ENCODE results near the gene VPS45.

Gene VPS45

DNA sequence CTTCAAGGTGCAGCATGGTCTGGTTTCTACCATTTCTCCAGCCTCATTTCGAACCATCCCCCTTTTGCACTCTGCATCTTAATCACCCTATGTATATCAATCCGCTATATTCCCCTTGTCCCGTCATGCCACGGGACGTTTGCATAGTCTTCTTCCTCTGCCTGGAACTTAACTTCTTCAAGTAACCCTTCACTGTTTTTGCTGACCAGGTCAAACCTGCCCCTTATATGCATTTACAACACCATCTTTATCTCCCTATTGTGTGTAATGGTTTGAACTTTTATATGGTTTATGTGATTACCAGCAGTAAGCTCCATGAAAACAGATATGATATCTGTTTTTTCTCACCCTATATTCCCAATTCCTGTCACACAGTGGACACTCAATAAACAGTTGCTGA is 2.3 kb downstream of the VPS45 start:
- no peak for FAIRE-seq

DNA sequence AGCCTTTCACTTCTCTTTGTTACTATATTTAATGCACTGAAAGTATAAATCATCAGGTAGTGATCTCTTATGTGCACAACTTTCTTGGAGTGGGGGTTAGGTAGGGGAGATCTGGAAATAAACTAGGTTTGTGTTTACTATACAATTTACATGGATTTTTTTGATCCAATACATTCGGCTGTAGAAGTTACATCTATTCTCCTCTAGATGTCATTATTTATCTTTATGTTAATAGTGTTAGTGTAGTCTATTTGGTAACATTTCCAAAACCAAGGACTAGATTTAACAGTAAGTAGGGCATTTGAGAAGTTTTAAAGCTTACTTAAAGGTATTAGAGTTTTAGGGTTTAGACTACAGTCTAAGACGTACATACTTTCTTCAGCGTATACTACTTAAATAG is 5.4 kb downstream of the VPS45 start:
- FAIRE-seq (no peak), DNase-seq (ENCODE audit: insufficient read length, low spot score) (no peak)
- TF ChIP-seq POU2F2 (IDR thresholded peaks at IDR 0.05; ENCODE audit: low read depth, low read length), result no peak
- TF ChIP-seq SPI1 (IDR thresholded peaks at IDR 0.05; ENCODE audit: low read depth, low read length), result no peak
- no peak for TF ChIP-seq POLR2AphosphoS5 (IDR thresholded peaks at IDR 0.05; ENCODE audit: low read depth, low read length)
- no peak for TF ChIP-seq PAX5 (IDR thresholded peaks at IDR 0.05; ENCODE audit: insufficient read depth, low read length, severe bottlenecking)
- TF ChIP-seq POLR2A (IDR thresholded peaks at IDR 0.05; ENCODE audit: low read depth, low read length), result no peak
- no peak for TF ChIP-seq TAF1 (IDR thresholded peaks at IDR 0.05; ENCODE audit: low read depth, low read length)

More for the DNA sequence above, 2.3 kb downstream of the VPS45 start:
- DNase-seq (ENCODE audit: insufficient read length, low spot score), result no peak
- TF ChIP-seq SPI1 (IDR thresholded peaks at IDR 0.05; ENCODE audit: low read depth, low read length) (no peak), TAF1 (IDR thresholded peaks at IDR 0.05; ENCODE audit: low read depth, low read length) (no peak), PAX5 (IDR thresholded peaks at IDR 0.05; ENCODE audit: insufficient read depth, low read length, severe bottlenecking) (no peak), POLR2A (IDR thresholded peaks at IDR 0.05; ENCODE audit: low read depth, low read length) (no peak), POLR2AphosphoS5 (IDR thresholded peaks at IDR 0.05; ENCODE audit: low read depth, low read length) (no peak)

DNA sequence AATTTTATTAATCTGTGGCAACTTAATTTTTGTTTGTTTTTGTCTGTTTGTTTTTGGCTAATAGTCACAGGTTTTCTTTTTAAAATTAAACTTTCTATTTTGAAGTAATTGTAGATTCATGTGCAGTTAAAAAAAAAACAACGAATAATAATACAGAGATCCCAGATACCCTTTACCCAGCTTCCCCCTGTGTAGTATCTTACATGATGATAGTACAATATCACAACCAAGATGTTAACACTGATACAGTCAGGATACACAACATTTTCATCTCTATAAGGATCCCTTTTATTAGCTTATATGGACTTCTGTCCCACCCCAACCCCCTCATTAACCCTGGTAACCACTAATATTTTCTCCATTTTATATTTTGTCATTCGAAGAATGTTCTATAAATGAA is 5.9 kb downstream of the VPS45 start:
- no peak for DNase-seq (ENCODE audit: insufficient read length, low spot score)
- no peak for TF ChIP-seq POU2F2 (IDR thresholded peaks at IDR 0.05; ENCODE audit: low read depth, low read length)
- no peak for TF ChIP-seq TAF1 (IDR thresholded peaks at IDR 0.05; ENCODE audit: low read depth, low read length)
- TF ChIP-seq POLR2AphosphoS5 (IDR thresholded peaks at IDR 0.05; ENCODE audit: low read depth, low read length), result no peak
- no peak for TF ChIP-seq PAX5 (IDR thresholded peaks at IDR 0.05; ENCODE audit: insufficient read depth, low read length, severe bottlenecking)
- TF ChIP-seq SPI1 (IDR thresholded peaks at IDR 0.05; ENCODE audit: low read depth, low read length), result no peak
- no peak for TF ChIP-seq POLR2A (IDR thresholded peaks at IDR 0.05; ENCODE audit: low read depth, low read length)
- no peak for FAIRE-seq

DNA sequence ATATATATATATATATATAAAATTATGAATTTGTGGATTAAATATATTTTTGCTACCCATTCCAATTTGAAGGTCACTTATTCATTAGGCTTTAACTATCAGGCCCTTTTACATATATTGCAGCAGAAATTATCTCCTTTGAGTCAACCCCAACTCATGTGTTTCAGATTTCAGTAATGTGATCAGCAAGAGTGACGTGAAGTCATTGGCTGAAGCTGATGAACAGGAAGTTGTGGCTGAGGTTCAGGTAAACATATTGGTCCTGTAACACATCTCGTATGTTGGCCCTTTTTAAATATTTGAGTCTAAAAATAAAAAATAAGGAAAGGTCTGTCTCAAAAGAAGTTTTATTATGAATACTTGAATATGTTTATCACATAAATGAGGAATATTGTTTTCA is 8.5 kb downstream of the VPS45 start:
- FAIRE-seq (no peak), DNase-seq (ENCODE audit: insufficient read length, low spot score) (no peak)

DNA sequence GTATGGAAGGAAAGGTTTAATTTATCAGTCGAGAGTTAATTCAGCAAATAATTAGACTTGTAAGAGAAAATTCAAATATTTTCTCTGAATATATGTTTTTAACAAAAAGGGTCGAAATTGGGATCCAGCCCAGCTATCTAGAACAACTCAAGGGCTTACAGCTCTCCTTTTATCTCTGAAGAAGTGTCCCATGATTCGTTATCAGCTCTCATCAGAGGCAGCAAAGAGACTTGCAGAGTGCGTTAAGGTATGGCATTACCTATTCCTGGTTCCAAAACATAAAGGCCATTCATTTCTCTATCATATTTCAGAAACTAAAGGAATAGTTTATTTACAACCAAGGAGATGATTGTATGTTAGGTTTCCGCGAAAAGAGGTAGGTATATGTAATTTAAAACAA is 9.4 kb downstream of the VPS45 start:
- no peak for DNase-seq (ENCODE audit: insufficient read length, low spot score)
- FAIRE-seq, result no peak
- TF ChIP-seq POLR2AphosphoS5 (IDR thresholded peaks at IDR 0.05; ENCODE audit: low read depth, low read length) (no peak), TAF1 (IDR thresholded peaks at IDR 0.05; ENCODE audit: low read depth, low read length) (no peak), POU2F2 (IDR thresholded peaks at IDR 0.05; ENCODE audit: low read depth, low read length) (no peak), POLR2A (IDR thresholded peaks at IDR 0.05; ENCODE audit: low read depth, low read length) (no peak), PAX5 (IDR thresholded peaks at IDR 0.05; ENCODE audit: insufficient read depth, low read length, severe bottlenecking) (no peak), SPI1 (IDR thresholded peaks at IDR 0.05; ENCODE audit: low read depth, low read length) (no peak)

More for the DNA sequence above, 8.5 kb downstream of the VPS45 start:
- no peak for TF ChIP-seq PAX5 (IDR thresholded peaks at IDR 0.05; ENCODE audit: insufficient read depth, low read length, severe bottlenecking)
- TF ChIP-seq POLR2A (IDR thresholded peaks at IDR 0.05; ENCODE audit: low read depth, low read length), result no peak
- no peak for TF ChIP-seq POU2F2 (IDR thresholded peaks at IDR 0.05; ENCODE audit: low read depth, low read length)
- TF ChIP-seq POLR2AphosphoS5 (IDR thresholded peaks at IDR 0.05; ENCODE audit: low read depth, low read length), result no peak
- TF ChIP-seq TAF1 (IDR thresholded peaks at IDR 0.05; ENCODE audit: low read depth, low read length), result no peak
- no peak for TF ChIP-seq SPI1 (IDR thresholded peaks at IDR 0.05; ENCODE audit: low read depth, low read length)

DNA sequence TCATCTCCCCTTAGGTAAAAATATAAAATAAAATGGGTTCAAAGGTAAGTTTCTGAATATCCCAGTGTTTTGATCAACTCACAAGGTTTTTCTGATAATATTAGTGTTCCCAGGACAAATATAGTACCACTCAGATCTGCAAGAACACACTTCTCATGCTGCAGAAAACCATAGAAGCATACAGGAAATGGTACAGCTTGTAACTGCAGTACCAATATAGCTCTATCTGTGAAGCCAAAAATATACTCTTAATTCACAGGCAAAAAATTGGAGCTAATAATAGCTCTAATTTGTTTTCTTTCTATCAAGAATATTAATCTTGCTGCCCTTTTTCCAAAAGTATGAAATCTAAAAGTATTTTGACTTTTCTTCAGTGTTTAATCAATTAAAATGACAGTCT is 13.2 kb downstream of the VPS45 start:
- no peak for FAIRE-seq
- no peak for DNase-seq (ENCODE audit: insufficient read length, low spot score)
- TF ChIP-seq TAF1 (IDR thresholded peaks at IDR 0.05; ENCODE audit: low read depth, low read length) (no peak), POLR2A (IDR thresholded peaks at IDR 0.05; ENCODE audit: low read depth, low read length) (no peak), SPI1 (IDR thresholded peaks at IDR 0.05; ENCODE audit: low read depth, low read length) (no peak), POLR2AphosphoS5 (IDR thresholded peaks at IDR 0.05; ENCODE audit: low read depth, low read length) (no peak), POU2F2 (IDR thresholded peaks at IDR 0.05; ENCODE audit: low read depth, low read length) (no peak), PAX5 (IDR thresholded peaks at IDR 0.05; ENCODE audit: insufficient read depth, low read length, severe bottlenecking) (no peak)

DNA sequence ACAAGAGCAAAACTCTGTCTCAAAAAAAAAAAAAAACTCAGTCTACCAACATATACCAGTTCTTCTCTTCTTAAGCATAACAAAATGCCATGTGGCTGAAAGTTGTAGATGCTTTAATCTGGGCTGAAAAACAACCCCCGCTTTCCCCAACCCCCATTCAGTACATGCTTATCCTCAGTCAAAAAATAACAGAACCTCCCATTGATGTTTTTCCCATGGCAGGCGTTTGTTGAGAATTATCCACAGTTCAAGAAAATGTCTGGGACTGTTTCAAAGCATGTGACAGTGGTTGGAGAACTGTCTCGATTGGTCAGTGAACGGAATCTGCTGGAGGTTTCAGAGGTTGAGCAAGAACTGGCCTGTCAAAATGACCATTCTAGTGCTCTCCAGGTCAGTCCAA is 14.9 kb downstream of the VPS45 start:
- DNase-seq (ENCODE audit: insufficient read length, low spot score), result no peak
- TF ChIP-seq POLR2AphosphoS5 (IDR thresholded peaks at IDR 0.05; ENCODE audit: low read depth, low read length) (no peak), POLR2A (IDR thresholded peaks at IDR 0.05; ENCODE audit: low read depth, low read length) (no peak), TAF1 (IDR thresholded peaks at IDR 0.05; ENCODE audit: low read depth, low read length) (no peak), SPI1 (IDR thresholded peaks at IDR 0.05; ENCODE audit: low read depth, low read length) (no peak), PAX5 (IDR thresholded peaks at IDR 0.05; ENCODE audit: insufficient read depth, low read length, severe bottlenecking) (no peak), POU2F2 (IDR thresholded peaks at IDR 0.05; ENCODE audit: low read depth, low read length) (no peak)
- no peak for FAIRE-seq

DNA sequence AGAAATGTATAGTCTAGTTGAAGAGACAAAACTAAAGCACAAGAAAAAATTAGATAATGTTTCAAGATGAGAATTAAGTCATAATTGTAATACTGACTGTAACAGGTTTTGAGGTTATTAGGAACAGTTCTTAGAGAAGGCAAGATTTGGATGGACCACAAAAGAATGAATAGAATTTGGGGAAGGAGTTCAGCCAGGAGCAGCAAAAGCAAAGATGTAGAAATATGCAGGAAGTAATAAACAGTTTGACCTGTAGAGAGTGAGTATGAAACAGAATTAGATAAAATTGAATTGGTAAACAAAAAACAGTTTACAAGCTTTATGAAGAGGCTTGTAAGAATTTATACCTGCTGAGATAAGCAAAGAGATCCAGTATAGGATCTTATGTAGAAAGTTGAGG is 16.3 kb downstream of the VPS45 start:
- no peak for FAIRE-seq
- TF ChIP-seq POU2F2 (IDR thresholded peaks at IDR 0.05; ENCODE audit: low read depth, low read length), result no peak
- TF ChIP-seq POLR2A (IDR thresholded peaks at IDR 0.05; ENCODE audit: low read depth, low read length), result no peak
- no peak for TF ChIP-seq POLR2AphosphoS5 (IDR thresholded peaks at IDR 0.05; ENCODE audit: low read depth, low read length)

DNA sequence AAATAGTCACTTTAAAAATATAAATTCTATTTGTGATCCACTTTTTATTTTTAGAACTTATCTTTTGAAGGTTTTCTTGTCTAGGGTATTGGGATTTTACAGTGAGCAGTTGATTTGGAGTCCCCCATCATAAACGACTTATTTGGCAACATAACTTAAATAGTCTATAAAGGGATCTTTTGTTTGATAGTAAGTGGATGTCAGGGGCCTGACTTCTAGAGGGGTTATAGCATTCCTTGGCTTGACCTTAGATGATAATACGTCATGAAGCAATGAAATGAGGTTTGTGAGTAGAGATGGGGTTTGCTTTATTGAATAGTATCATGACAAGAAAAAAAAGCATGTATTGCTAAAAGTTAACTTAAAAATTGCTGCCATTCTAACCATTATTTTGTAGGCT is 17.8 kb downstream of the VPS45 start:
- DNase-seq (ENCODE audit: insufficient read length, low spot score) (no peak), FAIRE-seq (no peak)
- TF ChIP-seq POU2F2 (IDR thresholded peaks at IDR 0.05; ENCODE audit: low read depth, low read length) (no peak), POLR2A (IDR thresholded peaks at IDR 0.05; ENCODE audit: low read depth, low read length) (no peak), SPI1 (IDR thresholded peaks at IDR 0.05; ENCODE audit: low read depth, low read length) (no peak), TAF1 (IDR thresholded peaks at IDR 0.05; ENCODE audit: low read depth, low read length) (no peak), POLR2AphosphoS5 (IDR thresholded peaks at IDR 0.05; ENCODE audit: low read depth, low read length) (no peak), PAX5 (IDR thresholded peaks at IDR 0.05; ENCODE audit: insufficient read depth, low read length, severe bottlenecking) (no peak)

More for the DNA sequence above, 16.3 kb downstream of the VPS45 start:
- DNase-seq (ENCODE audit: insufficient read length, low spot score), result no peak

DNA sequence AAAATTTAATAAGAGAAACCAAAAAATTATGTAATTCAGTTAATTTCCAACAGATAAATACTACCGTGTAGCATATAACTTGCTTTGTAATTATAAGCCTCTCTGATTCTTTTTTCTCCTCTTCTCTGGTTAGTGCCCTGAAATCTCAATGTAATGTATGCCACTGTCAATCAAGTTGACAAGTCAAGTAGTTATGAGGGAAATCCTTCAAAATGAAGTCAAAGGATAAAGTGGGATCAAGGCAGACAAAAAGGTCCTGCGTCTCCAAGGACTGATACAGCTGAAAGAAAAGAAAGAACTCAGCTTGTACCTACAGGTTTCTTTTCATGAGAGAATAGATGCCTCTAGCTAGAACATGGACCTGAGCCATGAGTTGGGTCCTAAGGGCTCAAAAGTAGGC is 19.8 kb downstream of the VPS45 start:
- TF ChIP-seq TAF1 (IDR thresholded peaks at IDR 0.05; ENCODE audit: low read depth, low read length) (no peak), POU2F2 (IDR thresholded peaks at IDR 0.05; ENCODE audit: low read depth, low read length) (no peak), PAX5 (IDR thresholded peaks at IDR 0.05; ENCODE audit: insufficient read depth, low read length, severe bottlenecking) (no peak), SPI1 (IDR thresholded peaks at IDR 0.05; ENCODE audit: low read depth, low read length) (no peak), POLR2A (IDR thresholded peaks at IDR 0.05; ENCODE audit: low read depth, low read length) (no peak), POLR2AphosphoS5 (IDR thresholded peaks at IDR 0.05; ENCODE audit: low read depth, low read length) (no peak)
- FAIRE-seq, result no peak
- DNase-seq (ENCODE audit: insufficient read length, low spot score), result no peak

Data from GM12891 (cell line).